Measurements from ENCODE around the gene TENM3. TPM values are rescaled to one million over a fixed set of nuclear protein-coding genes. Genes with fewer than 3 reads are reported as not detected.

Gene TENM3
- total RNA-seq, 1 experiment from 2014 or later, result 71.0 TPM

- TF ChIP-seq ZSCAN18 (CRISPR knock-in tag; IDR thresholded peaks at IDR 0.05) (no peak), JUN (CRISPR knock-in tag; IDR thresholded peaks at IDR 0.05) (no peak), CREB1 (CRISPR knock-in tag; IDR thresholded peaks at IDR 0.05) (no peak), PRDM15 (CRISPR knock-in tag; IDR thresholded peaks at IDR 0.05) (no peak), FOXJ3 (CRISPR knock-in tag; IDR thresholded peaks at IDR 0.05; ENCODE audit: borderline replicate concordance) (no peak), ESRRA (CRISPR knock-in tag; IDR thresholded peaks at IDR 0.05; ENCODE audit: borderline replicate concordance) (no peak), CDX4 (CRISPR knock-in tag; IDR thresholded peaks at IDR 0.05; ENCODE audit: borderline replicate concordance) (no peak), IRF2 (CRISPR knock-in tag; IDR thresholded peaks at IDR 0.05; ENCODE audit: borderline replicate concordance, low read depth) (no peak)
- TF ChIP-seq, protein P1, sequence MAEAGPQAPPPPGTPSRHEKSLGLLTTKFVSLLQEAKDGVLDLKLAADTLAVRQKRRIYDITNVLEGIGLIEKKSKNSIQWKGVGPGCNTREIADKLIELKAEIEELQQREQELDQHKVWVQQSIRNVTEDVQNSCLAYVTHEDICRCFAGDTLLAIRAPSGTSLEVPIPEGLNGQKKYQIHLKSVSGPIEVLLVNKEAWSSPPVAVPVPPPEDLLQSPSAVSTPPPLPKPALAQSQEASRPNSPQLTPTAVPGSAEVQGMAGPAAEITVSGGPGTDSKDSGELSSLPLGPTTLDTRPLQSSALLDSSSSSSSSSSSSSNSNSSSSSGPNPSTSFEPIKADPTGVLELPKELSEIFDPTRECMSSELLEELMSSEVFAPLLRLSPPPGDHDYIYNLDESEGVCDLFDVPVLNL (CRISPR knock-in tag; IDR thresholded peaks at IDR 0.05; ENCODE audit: borderline replicate concordance, low read depth), result no peak
Observed at GRCh38 chr4:182420189-182420588, 177.0 kb downstream of the TENM3 start (continued).

DNA sequence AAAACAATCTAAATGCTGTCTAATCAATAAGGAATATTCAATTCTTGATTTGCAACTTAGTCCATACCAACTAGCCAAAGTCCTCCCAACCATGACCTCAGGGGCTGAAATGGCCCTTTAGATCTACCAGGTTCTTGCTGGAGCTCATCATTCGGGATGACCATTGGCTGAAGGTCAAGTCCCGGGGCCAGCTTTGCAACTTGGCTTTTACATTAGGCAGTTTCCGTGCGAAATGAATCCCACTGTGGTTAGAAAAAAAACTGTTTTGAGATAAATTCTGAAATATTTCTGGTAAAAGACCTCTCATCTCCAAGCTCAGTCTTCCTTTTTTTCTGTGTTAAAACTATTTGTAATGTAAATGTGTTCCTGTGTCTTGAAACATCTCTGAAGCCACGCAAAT is 178.6 kb downstream of the TENM3 start:
- H3K27me3 Mint-ChIP-seq (ENCODE audit: low read depth), result no peaks in the 10 kb centered on the region; the same call in 1 of the 2 replicates
- no peak for ATAC-seq
- H3K9me3 Mint-ChIP-seq, result peaks cover 4% of the 10 kb centered on the region; the same call in 1 of the 2 replicates
- DNase-seq (ENCODE audit: low spot score), result no peak
- ChIA-PET POLR2A (no interaction called here), CTCF (no interaction called here)
- H3K4me1 Mint-ChIP-seq, result peaks cover 14% of the 10 kb centered on the region
- H3K36me3 Mint-ChIP-seq, result peaks cover 12% of the 10 kb centered on the region
- no peak overlapping the region for H3K4me3 Mint-ChIP-seq
- no peak overlapping the region for H3K27ac Mint-ChIP-seq
- no peak for TF ChIP-seq NFYB (CRISPR knock-in tag; conservative IDR thresholded peaks at IDR 0.05; ENCODE audit: low read depth)
- TF ChIP-seq, protein P2, sequence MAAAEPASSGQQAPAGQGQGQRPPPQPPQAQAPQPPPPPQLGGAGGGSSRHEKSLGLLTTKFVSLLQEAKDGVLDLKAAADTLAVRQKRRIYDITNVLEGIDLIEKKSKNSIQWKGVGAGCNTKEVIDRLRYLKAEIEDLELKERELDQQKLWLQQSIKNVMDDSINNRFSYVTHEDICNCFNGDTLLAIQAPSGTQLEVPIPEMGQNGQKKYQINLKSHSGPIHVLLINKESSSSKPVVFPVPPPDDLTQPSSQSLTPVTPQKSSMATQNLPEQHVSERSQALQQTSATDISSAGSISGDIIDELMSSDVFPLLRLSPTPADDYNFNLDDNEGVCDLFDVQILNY (CRISPR knock-in tag; IDR thresholded peaks at IDR 0.05), result no peak
- no peak for TF ChIP-seq PRDM15 (CRISPR knock-in tag; IDR thresholded peaks at IDR 0.05)
- TF ChIP-seq PRRX2 (CRISPR knock-in tag; IDR thresholded peaks at IDR 0.05), result no peak
- TF ChIP-seq STAT6 (CRISPR knock-in tag; conservative IDR thresholded peaks at IDR 0.05; ENCODE audit: low read depth), result no peak
- TF ChIP-seq JUN (CRISPR knock-in tag; IDR thresholded peaks at IDR 0.05), result no peak
- TF ChIP-seq, protein P3, sequence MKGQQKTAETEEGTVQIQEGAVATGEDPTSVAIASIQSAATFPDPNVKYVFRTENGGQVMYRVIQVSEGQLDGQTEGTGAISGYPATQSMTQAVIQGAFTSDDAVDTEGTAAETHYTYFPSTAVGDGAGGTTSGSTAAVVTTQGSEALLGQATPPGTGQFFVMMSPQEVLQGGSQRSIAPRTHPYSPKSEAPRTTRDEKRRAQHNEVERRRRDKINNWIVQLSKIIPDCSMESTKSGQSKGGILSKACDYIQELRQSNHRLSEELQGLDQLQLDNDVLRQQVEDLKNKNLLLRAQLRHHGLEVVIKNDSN (CRISPR knock-in tag; IDR thresholded peaks at IDR 0.05), result no peak
- TF ChIP-seq SMAD4 (CRISPR knock-in tag; IDR thresholded peaks at IDR 0.05), result no peak
- TF ChIP-seq IRF1 (CRISPR knock-in tag; IDR thresholded peaks at IDR 0.05), result no peak
